GM21786 (cell line): ENCODE measurements around the gene KRAS.

Experiments
- ATAC-seq: cut with Tn5 transposase; IDR thresholded peaks from one replicate; pipeline ENCODE4 v1.9.1; 2021; ENCODE audit not compliant: unreplicated experiment

Gene KRAS

DNA sequence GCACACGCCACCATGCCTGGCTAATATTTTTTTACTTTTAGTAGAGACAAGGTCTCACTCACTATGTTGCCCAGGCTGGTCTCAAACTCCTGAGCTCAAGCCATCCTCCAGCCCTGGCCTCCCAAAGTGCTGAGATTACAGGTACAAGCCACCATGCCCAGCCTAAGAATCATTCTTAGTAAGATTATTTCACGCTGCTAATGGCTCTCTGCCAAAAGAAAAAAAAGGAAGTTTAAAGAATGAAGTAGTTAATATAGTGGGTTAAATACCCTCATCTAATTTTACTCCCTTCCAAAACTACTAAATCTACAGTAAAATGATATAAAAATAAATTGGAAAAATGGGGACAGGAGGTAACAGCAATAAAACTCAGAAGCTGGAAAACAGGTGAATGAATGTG, 53.1 kb downstream of the KRAS start:
- ATAC-seq, result no peak

- ATAC-seq, result peak; percentile 92
These were observed 55.4 kb downstream of the KRAS start, which contains the start of the genes DNAI7 and ETFRF1 for GRCh38 chr12:25195056-25195971. Gene DNAI7 (minus strand): TSS chr12:25195160. CDS start chr12:25195078, 82 bp downstream. Gene ETFRF1 (plus strand): TSS chr12:25195237. CDS start chr12:25203957, 8,720 bp downstream.

- no peak for ATAC-seq
These were observed 56.0 kb downstream of the KRAS start for GRCh38 chr12:25194722-25195055.

DNA sequence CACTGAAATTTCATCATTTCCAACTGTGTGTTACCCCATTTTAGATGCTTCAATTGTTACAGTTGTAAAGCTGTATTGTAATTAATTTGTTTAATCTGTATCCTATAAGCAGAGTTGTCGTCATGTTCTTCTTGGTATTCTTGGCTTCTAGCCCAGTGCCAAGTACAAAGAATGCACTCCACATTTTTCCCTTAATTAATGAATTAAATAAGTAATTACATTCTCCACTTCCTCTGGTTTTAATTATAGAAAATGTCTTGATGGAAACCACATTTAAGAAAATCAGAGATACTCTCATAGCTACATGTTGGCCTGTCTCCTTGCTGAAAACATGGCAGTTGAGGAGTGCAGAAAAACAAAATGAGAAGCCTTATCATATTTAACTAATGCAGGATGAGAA, 56.5 kb downstream of the KRAS start:
- ATAC-seq, result no peak

DNA sequence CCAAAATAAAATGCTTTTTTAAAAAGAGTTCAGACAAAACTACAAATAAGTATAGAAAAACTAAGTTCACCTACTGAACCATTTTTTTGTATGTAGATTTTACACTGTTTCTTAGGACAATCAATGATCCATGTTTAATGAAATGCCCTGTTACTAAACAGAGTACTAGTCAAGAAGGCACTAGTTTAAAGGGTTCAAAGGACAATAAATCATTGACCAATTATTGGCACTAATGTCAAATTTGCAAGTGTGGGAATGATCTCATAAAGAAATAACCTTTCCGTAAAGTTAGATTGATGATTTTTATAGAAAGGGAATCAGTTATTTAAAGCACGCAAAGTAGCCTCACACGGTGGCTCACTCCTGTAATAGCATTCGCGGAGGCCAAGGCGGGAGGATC, 59.9 kb downstream of the KRAS start:
- ATAC-seq, result no peak

DNA sequence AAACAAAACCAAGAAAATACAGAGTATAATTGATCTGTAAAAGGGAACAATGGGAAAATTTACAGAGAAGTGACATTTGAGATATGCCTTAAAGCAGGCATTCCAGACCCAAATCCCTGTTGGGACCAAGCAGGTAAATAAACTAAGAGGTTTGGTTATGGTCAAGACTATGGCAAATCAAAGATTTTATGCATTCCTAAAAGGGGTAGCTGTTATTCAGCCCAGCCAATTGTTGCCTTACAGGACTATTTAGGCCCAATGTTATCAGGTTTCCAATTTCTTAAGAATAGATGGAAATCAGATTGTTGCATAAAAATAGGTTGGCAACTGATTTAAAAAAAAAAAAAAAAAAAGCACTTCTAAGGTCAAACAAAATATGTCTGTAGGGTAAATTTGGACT, 61.1 kb downstream of the KRAS start:
- ATAC-seq, result no peak

DNA sequence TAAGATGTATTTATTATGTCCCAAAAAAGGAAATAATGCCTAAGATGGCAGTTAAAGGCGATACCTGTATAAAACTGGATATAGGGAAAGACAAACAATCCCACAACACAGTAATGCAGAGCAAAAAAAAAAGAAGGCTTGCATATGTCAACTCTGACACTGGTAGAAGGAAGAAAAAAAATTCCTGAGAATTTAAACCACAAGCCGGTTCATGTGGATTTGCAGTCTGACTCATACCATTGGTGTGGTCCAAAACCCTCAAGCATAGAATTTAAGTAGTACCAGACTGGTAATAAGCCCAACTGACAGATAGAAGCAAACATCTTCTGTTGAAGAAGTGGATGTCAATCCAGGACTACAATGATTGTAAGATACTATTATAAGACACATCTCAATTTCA, 62.9 kb downstream of the KRAS start:
- no peak for ATAC-seq

- ATAC-seq, result peak; percentile 91
These were observed 63.8 kb downstream of the KRAS start for GRCh38 chr12:25186788-25187402.

DNA sequence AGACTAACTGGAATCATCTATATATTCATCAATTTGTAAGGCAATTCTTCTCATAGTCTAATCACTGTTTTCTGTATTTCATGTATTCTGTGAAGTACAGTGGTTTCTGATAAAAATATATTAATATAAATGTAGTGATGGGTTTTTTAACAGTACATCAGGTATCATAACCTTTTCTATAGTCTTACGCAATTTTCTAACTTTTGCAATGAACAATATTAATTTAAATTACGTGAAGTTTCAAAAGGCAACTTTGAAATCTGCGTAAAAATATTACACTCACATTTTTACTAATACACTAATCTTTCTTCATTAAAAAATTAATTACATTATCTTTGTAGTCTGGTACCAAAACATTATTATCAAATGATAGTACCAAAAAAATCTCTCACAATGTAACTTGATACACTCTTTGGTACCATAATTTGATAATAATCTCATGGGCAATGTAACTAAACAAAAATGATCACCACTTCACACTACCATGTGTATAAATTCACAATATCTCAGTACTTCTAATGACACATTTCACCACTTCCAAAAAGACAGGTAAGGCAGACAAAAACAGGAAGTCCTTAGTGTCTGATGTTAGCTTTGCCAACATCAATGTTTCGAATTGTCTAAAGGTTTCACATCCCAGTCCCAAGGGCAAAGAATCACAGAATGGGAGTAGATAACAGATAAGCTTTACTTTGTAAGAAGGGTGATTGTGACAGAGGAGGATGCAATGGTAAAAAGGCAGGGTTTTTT, 64.5 kb downstream of the KRAS start:
- peak; percentile 58 for ATAC-seq

DNA sequence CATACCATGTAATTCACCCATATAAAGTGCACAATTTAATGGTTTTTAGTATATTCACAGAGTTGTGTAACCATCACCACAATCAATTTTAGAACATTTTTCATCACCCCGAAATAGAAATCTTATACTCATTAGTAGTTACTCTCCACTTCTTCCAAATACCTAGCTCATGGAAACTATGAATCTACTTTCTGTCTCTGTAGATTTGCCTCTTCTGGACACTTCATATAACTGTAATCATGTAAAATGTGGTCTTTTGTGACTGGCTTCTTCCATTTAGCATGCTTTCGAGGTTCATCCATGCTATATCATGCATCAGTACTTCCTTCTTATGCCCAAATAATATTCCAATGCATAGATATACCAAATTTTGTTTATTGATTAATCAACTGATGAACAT, 66.6 kb downstream of the KRAS start:
- no peak for ATAC-seq

GRCh38 chr12:25182765-25183164, 68.0 kb downstream of the KRAS start:
- no peak for ATAC-seq

GRCh38 chr12:25162866-25163265, 87.9 kb downstream of the KRAS start:
- no peak for ATAC-seq

GRCh38 chr12:25156061-25156460, 94.7 kb downstream of the KRAS start:
- no peak for ATAC-seq

- peak; percentile 57 for ATAC-seq
These were observed 95.6 kb downstream of the KRAS start for GRCh38 chr12:25155022-25155576.
